SJCRH30 (cell line): Measurements from ENCODE around the gene RNF41. TPM values are rescaled to one million over a fixed set of nuclear protein-coding genes. Genes with fewer than 3 reads are reported as not detected.

ENCODE experiments used
- DNase-seq, 2 experiments: peaks; one replicate each; pipeline ENCODE4 v3.0.0-alpha.2; 2015 to 2020
- H3K27ac ChIP-seq: fragments of 250-450 bp; sonication (Bioruptor Pico); 2 replicates; pipeline ENCODE4 v1.5.1; 2020; ENCODE audit warnings: mild to moderate bottlenecking, moderate library complexity
- H3K27me3 ChIP-seq: fragments of 250-450 bp; sonication (Bioruptor Pico); 2 replicates; pipeline ENCODE4 v1.5.1; 2020; ENCODE audit warnings: mild to moderate bottlenecking, moderate library complexity
- H3K36me3 ChIP-seq: fragments of 250-450 bp; sonication (Bioruptor Pico); 2 replicates; pipeline ENCODE4 v1.5.1; 2020; ENCODE audit warnings: mild to moderate bottlenecking, moderate library complexity
- H3K4me1 ChIP-seq: fragments of 250-450 bp; sonication (Bioruptor Pico); 2 replicates; pipeline ENCODE4 v1.5.1; 2020; ENCODE audit warnings: mild to moderate bottlenecking, moderate library complexity
- H3K4me3 ChIP-seq: fragments of 250-450 bp; sonication (Bioruptor Pico); 2 replicates; pipeline ENCODE4 v1.5.1; 2020; ENCODE audit warnings: mild to moderate bottlenecking, moderate library complexity
- H3K9me3 ChIP-seq: fragments of 250-450 bp; sonication (Bioruptor Pico); replicated peaks from 2 replicates; pipeline ENCODE4 v1.5.1; 2020; ENCODE audit warnings: mild to moderate bottlenecking, moderate library complexity
- total RNA-seq: library from RNA; depleted of rRNA; stranded (reverse); fragments of >200 nt; shearing (Covaris generic); gene quantifications from 2 replicates; pipeline ENCODE4 v1.2.3, GENCODE V29; 2014

RNF41 gene
- total RNA-seq, 1 experiment from 2014 or later, result 24.3 TPM

DNA sequence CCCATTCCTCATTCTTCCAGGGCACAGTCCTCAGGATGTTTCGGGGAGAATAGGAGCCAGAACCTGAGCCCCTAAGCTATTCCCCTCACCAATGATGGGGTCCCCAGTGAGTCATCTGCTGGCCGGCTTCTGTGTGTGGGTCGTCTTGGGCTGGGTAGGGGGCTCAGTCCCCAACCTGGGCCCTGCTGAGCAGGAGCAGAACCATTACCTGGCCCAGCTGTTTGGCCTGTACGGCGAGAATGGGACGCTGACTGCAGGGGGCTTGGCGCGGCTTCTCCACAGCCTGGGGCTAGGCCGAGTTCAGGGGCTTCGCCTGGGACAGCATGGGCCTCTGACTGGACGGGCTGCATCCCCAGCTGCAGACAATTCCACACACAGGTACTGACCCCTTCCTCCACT is 9.5 kb upstream of the RNF41 start:
- H3K4me3 ChIP-seq, result no peak overlapping the region
- H3K36me3 ChIP-seq, result no peaks in the 10 kb centered on the region
- H3K9me3 ChIP-seq, result no peaks in the 10 kb centered on the region
- no peaks in the 10 kb centered on the region for H3K27me3 ChIP-seq
- no peaks in the 10 kb centered on the region for H3K4me1 ChIP-seq
- DNase-seq, result no peak
- no peak overlapping the region for H3K27ac ChIP-seq

DNA sequence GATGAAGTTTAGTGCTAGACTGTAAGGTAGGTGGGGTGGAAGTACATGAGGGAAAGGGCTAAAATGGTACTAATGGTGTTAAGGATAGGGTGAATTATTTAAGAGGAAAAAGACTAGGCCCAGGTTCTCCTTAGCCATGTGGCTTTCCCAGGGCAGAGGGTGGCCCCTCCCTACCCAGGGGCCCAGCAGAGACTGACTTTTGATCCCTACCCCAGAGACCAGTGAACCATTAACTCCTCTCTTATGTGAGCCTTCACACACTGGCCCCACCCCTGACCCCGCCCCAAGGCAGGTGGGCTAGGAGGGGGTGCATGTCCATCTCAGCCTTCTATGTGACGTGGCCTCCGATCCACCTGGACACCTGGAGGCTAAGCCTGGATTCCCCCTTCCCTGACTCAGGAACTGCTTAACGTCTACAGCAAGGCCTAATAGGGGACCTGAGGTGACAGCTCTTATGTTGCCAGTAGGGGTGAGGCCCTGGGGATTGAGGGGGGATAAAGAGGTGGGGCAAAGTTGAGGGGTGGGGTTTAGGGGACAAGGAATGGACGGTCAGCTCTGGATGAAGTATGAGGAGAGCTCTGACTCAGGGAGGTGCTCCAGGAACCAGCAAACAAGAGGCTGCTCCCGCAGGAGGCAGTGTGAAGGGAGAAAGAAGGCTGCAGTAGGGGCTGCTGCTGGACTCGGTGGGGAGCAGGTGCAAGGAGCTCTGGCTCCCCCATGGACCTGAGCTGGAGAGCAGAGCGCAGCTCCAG is 8.9 kb upstream of the RNF41 start:
- Histone ChIP-seq H3K36me3 (no peaks in the 10 kb centered on the region), H3K9me3 (no peaks in the 10 kb centered on the region), H3K27me3 (no peaks in the 10 kb centered on the region), H3K27ac (no peak overlapping the region), H3K4me1 (no peaks in the 10 kb centered on the region), H3K4me3 (no peak overlapping the region)
- DNase-seq, result no peak

DNA sequence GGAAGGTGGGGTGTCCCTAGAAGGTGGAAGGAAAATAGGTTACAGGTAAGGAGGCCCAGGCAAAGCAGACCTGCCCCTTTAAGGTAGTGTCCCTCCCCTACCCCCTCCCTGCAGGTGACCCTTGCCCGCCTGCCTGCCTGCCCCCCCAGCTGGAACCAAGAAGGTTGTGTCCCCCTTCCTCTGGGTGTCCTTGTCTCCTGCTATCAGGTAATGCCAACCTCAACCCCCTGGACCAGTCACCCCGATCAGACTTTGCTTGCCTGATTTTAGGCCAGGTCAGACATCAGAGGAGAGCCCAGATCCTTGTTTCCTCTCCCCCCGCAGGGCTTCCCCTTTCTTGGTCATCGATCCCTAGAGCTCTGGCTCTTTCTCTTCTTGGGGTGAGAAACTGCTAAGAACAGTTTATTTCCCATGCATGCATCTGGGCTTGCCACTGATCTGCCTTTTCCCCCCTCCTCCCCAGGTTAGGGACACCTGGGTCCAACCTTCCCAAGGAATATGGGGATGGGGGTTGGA is 8.3 kb upstream of the RNF41 start, which contains the start of gene SLC39A5:
SLC39A5 (plus strand) TSS at position 136 of the 516 bp plus-strand sequence. CDS start 1,224 bp downstream, outside the sequence.
- no peak for DNase-seq
- Histone ChIP-seq H3K9me3 (no peaks in the 10 kb centered on the region), H3K4me1 (no peaks in the 10 kb centered on the region), H3K4me3 (no peak within 1 kb of the TSS), H3K36me3 (no peaks in the 10 kb centered on the region), H3K27me3 (no peaks in the 10 kb centered on the region), H3K27ac (no peak within 1 kb of the TSS)

DNA sequence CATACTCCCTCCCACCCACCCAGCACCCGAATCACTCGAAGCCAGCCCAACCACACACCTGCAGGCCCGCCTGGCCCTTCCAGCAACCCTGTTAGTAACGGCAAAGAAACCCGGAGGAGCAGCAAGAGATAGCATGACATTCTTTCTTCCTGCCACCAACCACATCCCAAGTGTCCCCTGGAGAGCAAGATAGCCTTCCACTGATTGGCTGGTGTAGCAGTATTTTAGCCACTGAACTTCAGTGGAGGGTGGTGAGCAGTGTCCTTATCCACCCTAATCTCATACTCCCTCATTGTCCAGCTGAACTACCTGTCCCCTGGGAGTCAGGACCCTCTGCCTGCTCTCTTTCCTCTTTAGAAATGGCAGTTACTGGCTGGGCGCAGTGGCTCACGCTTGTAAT is 7.4 kb upstream of the RNF41 start:
- no peaks in the 10 kb centered on the region for H3K27me3 ChIP-seq
- no peaks in the 10 kb centered on the region for H3K9me3 ChIP-seq
- DNase-seq, result no peak
- no peaks in the 10 kb centered on the region for H3K4me1 ChIP-seq
- H3K36me3 ChIP-seq, result no peaks in the 10 kb centered on the region
- H3K27ac ChIP-seq, result no peak overlapping the region
- no peak overlapping the region for H3K4me3 ChIP-seq

DNA sequence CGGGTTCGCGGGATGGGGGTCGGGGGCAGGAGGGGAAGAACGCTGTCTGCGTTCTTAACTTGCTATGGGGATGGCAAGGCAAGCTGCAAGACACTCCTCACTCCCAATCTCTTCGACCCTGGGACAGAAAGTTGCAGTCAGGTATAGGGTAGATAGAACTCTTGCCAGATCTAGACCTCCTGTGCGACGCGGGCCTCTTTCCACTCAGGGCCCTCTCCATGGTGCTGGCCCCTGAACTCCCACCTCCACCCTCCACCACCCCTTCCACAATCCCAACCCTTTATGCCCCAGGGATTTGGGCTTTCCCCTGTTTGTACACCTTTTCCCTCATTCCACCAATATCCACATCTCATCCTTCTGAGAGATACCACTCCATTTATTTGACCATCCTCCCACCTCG is 3.2 kb upstream of the RNF41 start:
- Histone ChIP-seq H3K36me3 (no peaks in the 10 kb centered on the region), H3K4me1 (no peaks in the 10 kb centered on the region), H3K9me3 (no peaks in the 10 kb centered on the region), H3K4me3 (peak overlapping the region; percentile 57), H3K27ac (no peak overlapping the region), H3K27me3 (no peaks in the 10 kb centered on the region)
- no peak for DNase-seq

DNA sequence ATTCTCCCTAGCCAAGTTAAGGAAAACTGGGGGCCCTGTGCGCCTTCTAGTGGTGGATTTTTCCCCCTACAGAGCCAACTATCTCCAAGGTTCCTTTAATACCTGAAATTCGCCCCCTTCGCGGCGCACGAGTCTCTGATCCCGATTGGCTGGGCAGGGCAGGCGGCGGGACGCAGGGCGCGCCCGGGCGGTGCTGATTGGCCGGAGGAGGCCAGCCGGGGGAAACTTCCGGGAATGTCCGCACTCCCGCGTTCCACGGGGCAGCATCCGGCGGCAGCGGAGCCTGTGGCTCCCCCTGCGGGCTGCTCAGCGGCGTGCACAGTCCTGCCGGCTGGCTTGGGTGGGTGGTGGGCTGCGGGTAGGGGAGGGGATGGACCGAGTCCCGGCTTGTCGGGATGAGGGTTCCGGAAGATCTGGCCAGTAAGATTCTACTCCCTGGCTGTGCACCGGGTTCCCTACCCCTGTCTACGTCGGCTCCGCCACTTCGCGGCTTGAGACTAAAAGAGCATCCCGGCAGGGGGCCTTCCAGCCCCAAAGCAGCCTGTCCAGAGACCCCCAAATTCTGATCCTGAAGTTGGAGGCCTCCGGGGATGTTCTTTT is 2.5 kb upstream of the RNF41 start, which contains the start of gene NABP2:
NABP2 (plus strand) TSS at position 241 of the 600 bp plus-strand sequence. CDS start 515 bp downstream, outside the sequence.
- H3K4me3 ChIP-seq, result peak within 1 kb of the TSS; percentile 57
- no peak within 1 kb of the TSS for H3K27ac ChIP-seq
- H3K9me3 ChIP-seq, result no peaks in the 10 kb centered on the region
- no peaks in the 10 kb centered on the region for H3K36me3 ChIP-seq
- no peaks in the 10 kb centered on the region for H3K4me1 ChIP-seq
- H3K27me3 ChIP-seq, result no peaks in the 10 kb centered on the region
- peak; percentile 97 to 98 for DNase-seq

DNA sequence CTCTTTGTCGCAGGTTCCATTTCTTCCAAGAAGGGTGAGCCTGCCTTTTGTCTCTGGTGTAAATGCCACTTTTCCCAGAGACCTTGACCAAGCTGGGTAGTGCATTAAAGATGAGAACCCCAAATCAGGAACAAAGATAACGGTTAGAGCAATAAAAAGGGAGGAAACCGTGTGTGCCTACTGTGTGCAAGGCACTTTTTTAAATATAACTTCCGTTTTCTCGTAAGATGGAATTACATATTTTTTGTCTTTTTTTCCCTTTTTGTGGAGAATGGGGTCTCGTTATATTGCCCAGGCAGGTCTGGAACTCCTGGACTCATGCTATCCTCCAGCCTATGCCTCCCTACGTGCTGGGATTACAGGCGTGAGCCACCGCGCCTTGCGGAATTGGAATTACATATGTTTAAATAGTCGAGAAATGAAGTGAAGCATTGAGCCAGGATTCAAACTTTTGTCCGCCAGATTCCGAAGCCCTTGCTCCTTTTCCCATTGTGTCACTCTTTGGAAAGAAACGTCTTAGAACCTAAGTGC is 1.9 kb upstream of the RNF41 start:
- H3K36me3 ChIP-seq, result no peaks in the 10 kb centered on the region
- H3K4me3 ChIP-seq, result peak overlapping the region; percentile 57
- H3K9me3 ChIP-seq, result no peaks in the 10 kb centered on the region
- no peaks in the 10 kb centered on the region for H3K27me3 ChIP-seq
- no peak overlapping the region for H3K27ac ChIP-seq
- no peaks in the 10 kb centered on the region for H3K4me1 ChIP-seq
- DNase-seq, result no peak

DNA sequence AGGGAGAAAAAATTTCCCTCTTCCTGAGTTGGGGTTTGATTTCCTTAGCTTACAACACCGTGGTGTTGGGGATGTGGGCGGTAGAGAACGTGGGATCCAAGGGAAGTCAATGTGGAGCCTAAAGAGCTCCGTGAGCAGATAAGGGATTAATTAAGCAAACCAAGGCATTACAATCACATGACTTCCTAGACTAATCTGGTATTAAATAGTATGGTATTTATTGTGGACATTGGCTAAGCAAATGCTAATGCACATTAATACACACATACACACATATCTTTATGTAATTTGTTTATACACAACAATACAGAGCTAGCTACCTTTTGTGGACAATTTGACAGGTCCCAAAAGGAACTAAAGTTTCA is 791 bp upstream of the RNF41 start:
- H3K9me3 ChIP-seq, result no peaks in the 10 kb centered on the region

DNA sequence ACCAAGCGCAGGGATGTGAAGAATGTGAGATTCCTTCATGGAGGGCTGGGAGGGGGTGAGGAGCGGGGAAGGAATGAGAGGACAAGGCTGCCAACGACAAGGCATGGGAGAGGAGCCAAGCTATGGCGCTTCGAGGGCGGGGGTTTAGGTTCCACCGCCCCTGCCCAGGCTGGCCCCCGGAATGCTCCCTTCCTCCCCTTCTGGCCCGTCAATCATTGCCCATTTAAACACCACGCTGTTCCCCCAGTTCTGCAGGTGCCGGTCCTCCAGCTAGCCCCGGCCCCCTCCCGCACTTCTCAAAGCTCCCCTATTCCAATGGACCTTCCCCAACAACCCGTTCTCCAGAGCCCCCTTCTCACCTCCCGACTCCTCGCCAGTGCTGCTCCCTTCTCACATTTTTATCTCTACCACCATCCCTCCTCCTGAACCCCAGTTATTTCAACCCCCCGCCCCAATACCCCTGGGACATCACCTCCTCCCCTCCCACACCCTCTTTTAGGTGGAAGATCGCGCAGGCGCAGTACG is 428 bp downstream of the RNF41 start:
- Histone ChIP-seq H3K9me3 (no peaks in the 10 kb centered on the region), H3K27ac (peak overlapping the region; percentile 53), H3K4me3 (peak overlapping the region; percentile 66), H3K36me3 (no peaks in the 10 kb centered on the region), H3K27me3 (no peaks in the 10 kb centered on the region), H3K4me1 (no peaks in the 10 kb centered on the region)
- DNase-seq, result peak; percentile 62 to 67

More for the DNA sequence above, 791 bp upstream of the RNF41 start:
- peak overlapping the region; percentile 53 for H3K27ac ChIP-seq
- H3K4me3 ChIP-seq, result peak overlapping the region; percentile 66
- no peaks in the 10 kb centered on the region for H3K36me3 ChIP-seq
- no peaks in the 10 kb centered on the region for H3K27me3 ChIP-seq
- DNase-seq, result no peak
- H3K4me1 ChIP-seq, result no peaks in the 10 kb centered on the region

DNA sequence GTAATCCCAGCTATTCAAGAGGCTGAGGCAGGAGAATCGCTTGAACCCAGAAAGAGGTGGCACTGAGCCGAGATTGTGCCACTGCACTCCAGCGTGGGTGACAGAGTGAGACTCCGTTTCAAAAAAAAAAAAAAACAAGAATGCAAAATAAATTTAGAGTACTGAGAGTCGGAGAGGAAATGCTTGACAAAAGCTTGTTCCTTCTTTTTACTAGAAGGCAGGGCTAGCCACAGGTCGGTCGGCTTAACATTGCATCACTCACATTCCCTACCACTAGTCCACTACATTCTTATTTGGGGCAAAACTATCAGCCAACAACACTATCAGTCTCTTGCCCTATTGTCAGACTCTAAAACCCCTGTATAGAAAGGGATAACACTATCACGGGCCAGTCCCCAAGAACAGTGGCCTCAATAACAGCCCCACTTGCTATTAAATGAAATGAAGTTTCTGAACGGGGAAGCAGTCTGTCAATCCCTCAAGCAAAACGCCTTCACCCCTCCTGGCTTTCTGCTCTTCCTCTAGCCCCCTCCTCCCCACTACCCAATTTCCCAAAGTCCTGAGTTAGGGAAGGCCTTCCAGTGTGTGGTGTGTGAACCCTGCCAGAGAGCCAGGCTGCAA is 1.0 kb downstream of the RNF41 start:
- peak in 1 of 2 experiments; percentile 22 for DNase-seq
- H3K4me1 ChIP-seq, result no peaks in the 10 kb centered on the region
- no peaks in the 10 kb centered on the region for H3K27me3 ChIP-seq
- no peaks in the 10 kb centered on the region for H3K9me3 ChIP-seq
- peak overlapping the region; percentile 53 for H3K27ac ChIP-seq
- H3K36me3 ChIP-seq, result no peaks in the 10 kb centered on the region
- H3K4me3 ChIP-seq, result peak overlapping the region; percentile 66

DNA sequence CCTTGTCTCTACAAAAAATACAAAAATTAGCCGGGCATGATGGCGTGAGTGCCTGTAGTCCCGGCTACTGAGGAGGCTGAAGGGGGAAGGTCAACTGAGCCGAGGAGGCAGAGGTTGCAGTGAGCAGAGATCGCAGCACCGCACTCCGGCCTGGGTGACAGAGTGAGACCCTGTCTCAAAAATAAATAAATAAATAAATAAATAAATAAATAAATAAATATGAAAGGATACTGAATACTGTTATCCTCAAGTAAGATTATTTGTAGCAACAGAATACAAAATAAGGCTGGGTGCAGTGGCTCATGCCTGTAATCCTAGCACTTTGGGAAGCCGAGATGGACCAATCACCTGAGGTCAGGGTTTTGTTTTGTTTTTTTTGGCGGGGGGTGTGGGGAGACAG is 1.9 kb downstream of the RNF41 start:
- H3K9me3 ChIP-seq, result no peaks in the 10 kb centered on the region
- peaks cover 3% of the 10 kb centered on the region; the same call in 1 of the 2 replicates for H3K36me3 ChIP-seq
- H3K4me1 ChIP-seq, result no peaks in the 10 kb centered on the region
- H3K27ac ChIP-seq, result no peak overlapping the region
- H3K4me3 ChIP-seq, result no peak overlapping the region
- DNase-seq, result no peak
- no peaks in the 10 kb centered on the region for H3K27me3 ChIP-seq

DNA sequence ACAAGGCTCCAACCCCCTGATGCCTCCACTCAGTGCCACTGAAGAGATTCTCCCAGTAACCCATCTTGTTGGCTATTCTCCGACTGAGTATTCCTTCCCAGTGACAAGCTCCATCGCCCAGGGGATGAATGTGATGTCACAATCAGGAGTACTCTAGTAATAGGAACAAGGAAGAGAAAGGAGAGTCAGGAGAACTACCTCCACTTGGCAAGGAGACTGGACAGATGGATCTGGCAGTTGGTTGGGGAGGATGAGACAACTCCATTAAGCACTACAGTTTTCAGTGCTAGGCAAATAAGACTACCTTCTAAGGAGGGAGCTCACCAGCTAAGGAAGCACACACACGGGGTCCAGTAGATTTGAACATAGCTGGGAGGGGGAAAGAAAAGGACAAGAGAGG is 5.3 kb downstream of the RNF41 start:
- no peaks in the 10 kb centered on the region for H3K27me3 ChIP-seq
- DNase-seq, result no peak
- no peaks in the 10 kb centered on the region for H3K4me1 ChIP-seq
- peaks cover 20% of the 10 kb centered on the region for H3K36me3 ChIP-seq
- H3K4me3 ChIP-seq, result no peak overlapping the region
- H3K9me3 ChIP-seq, result no peaks in the 10 kb centered on the region
- no peak overlapping the region for H3K27ac ChIP-seq

DNA sequence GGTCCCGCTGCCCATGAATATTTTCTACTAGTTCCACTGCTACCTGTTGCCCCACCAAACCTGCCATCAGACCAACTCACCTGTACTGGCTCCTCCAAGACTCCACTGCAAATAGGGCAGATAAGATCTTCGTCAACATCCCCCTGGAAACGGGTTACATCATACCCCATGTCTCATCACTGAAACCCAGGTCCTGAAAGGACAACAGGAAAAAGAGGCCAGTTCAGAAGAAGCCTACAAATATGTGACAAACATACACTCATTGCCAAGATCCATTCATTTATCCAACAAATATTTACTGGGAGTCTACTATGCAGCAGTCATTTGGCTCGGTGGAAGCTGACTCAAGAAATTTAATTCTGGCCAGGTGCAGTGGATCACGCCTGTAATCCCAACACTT is 7.8 kb downstream of the RNF41 start:
- Histone ChIP-seq H3K36me3 (peaks cover 27% of the 10 kb centered on the region), H3K27me3 (no peaks in the 10 kb centered on the region), H3K4me3 (no peak overlapping the region), H3K9me3 (no peaks in the 10 kb centered on the region), H3K27ac (no peak overlapping the region), H3K4me1 (no peaks in the 10 kb centered on the region)
- DNase-seq, result no peak

DNA sequence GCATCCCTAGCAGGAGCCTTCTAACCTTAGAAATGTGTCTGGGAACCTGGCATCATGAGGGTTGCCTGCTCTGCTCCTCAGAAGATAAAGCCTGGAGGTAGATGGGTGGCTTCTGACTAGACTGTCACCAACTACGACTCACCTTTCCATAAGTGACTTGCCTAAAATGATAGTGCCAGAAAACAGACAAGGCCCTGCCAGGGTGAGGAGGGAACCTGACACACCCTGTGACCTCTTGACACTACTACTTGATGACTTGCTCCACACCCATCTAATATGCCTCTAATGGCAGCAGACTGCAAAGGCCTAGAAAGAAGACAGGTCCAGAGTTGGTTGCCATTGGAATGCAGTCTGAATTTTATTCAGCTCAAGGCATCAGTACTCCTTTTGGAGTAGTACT is 9.4 kb downstream of the RNF41 start:
- DNase-seq, result no peak
- no peaks in the 10 kb centered on the region for H3K4me1 ChIP-seq
- H3K27ac ChIP-seq, result no peak overlapping the region
- H3K36me3 ChIP-seq, result peaks cover 29% of the 10 kb centered on the region
- H3K27me3 ChIP-seq, result no peaks in the 10 kb centered on the region
- no peak overlapping the region for H3K4me3 ChIP-seq
- no peaks in the 10 kb centered on the region for H3K9me3 ChIP-seq

DNA sequence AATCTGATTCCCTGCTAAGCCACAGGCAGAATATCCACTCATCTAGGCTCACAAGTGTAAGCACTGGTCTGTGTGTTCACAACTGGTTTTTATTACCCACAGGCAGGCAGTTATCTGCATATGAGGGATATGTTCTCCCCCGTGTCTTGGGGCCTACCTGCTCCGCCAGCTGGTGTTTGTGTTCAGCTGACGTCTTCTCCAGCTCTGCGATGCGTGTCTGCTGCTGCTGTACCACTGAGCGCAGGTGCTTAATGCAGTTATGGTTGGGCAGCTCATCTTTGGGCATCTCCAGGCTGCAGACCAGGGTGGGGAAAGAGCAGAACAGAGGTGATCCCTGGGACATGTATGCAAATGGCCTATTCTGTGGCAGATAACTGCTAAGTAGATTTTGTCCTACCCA is 13.7 kb downstream of the RNF41 start:
- Histone ChIP-seq H3K36me3 (peaks cover 25% of the 10 kb centered on the region), H3K9me3 (no peaks in the 10 kb centered on the region), H3K4me3 (no peak overlapping the region), H3K4me1 (no peaks in the 10 kb centered on the region), H3K27me3 (no peaks in the 10 kb centered on the region), H3K27ac (no peak overlapping the region)
- no peak for DNase-seq
